HG02943 (cell line): ENCODE results near the gene JMJD4.
"Not testable (repeated sequence)": the region's sequence is repeated elsewhere in the genome, so short reads cannot be mapped to it uniquely, and the experiment has no call there.

Source experiments
- ATAC-seq: cut with Tn5 transposase; IDR thresholded peaks from one replicate; pipeline ENCODE4 v1.9.1; 2021; ENCODE audit warnings: mild to moderate bottlenecking, low read depth, moderate library complexity; ENCODE audit not compliant: unreplicated experiment

Gene JMJD4

DNA sequence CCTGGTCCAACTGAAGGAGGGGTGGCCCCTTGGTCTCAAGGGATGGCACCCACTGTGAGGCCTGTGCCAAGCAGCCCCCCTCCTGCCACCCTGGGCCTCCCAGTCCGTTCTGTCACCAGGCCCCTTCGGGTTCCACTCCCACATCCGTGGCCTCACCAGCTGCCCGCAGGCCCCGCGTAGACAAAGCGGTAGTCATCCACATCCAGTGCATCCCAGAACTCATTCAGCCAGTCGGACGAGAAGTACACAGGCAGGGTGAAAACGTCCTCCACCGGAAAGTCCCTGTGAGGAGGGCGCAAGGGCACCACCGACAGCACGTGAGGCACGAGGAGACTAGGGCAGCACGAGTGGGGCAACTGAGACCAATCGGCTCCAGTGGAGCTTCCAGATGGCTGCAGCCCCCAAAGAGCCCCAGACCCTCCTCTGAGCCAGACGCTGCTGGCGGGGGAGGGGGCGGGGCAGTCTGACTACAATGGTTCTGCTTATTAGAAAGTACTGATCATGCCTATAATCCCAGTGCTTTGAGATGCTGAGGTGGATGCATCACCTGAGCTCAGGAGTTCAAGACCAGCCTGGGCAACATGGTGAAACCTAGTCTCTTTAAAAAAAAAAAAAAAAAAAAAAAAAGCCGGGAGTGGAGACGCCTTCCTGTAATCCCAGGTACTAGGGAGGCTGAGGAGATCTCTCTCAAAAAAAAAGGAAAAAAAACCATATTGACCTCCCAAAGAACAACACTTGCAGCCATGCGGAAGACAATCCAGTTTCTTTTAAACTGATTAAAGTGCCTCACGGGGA lies 1.2 kb downstream of the JMJD4 start:
- no peak for ATAC-seq

DNA sequence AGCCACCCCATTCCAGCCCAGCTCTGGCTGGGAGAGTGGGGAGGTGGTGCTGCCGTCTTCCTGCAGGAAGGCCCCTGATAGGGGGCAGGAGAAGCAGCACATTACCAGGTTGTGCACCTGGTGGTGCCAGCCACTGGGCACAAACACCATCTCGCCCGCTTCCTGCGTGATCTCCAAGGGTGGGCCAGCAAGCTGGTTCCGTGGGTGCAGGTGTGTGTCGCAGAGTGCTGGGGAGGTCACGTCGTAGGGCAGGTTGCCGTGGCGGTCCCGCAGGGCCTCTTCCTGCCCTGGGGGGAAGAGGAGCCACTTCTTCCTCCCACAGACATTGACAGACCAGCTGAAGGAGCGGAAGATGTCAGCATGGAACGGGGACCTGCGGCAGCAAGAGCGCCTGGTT lies 1.8 kb downstream of the JMJD4 start:
- no peak for ATAC-seq

- no peak for ATAC-seq
Measured at GRCh38 chr1:227732586-227733308, 2.4 kb downstream of the JMJD4 start.

- no peak for ATAC-seq
Measured at GRCh38 chr1:227731696-227732585, 3.2 kb downstream of the JMJD4 start.

DNA sequence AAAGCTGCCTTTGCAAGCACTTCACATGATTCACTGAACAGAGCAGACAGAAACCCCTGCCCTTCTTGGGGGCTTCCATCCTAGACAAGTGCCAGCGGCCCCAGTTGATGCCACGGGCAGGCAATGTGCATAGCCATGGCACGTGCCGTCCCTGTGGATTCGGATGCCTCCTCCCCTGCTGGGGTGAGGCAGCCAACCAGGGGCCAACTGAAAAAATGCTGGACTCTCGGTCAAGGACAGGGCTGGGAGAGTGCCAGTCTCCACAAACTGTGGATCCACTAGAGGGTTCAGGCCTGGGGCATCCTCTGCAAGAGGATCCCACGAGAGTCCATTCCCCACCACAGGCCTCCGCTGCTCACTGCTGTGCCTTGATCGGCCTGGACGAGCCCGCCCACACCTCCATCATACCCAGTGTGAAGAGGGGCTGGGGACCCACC lies 3.8 kb downstream of the JMJD4 start:
- ATAC-seq: no peak

DNA sequence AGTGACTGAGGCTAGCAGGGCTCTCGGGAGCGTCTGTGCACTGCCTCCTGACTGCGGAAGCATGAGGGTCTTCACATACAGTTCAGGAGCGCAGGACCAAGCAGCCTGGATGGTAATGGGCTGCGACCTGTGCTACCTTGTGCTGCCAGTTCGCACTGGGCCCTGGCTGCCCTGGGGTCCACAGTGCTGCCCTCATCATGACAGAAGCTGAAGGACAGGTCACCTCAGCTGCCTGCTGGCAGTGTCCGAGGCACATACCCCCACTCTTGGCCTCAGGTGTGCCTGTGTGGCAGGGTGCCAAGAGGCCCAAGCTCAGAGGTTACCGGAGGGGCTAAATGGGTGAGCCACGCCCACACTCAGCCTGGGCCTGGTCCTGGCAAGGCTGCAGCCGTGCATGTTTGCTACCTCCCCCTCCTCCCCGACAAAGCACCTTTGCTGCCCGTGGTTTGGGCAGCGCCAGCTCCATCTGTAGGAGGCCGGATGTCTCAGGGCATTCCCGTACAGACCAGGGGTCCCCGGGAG lies 4.4 kb downstream of the JMJD4 start:
- no peak for ATAC-seq

GRCh38 chr1:227729881-227730629 lies 5.0 kb downstream of the JMJD4 start:
- ATAC-seq: no peak

- ATAC-seq: no peak
Measured at GRCh38 chr1:227729144-227729880, 5.8 kb downstream of the JMJD4 start.

GRCh38 chr1:227728892-227729143 lies 6.3 kb downstream of the JMJD4 start:
- no peak for ATAC-seq

GRCh38 chr1:227728059-227728891 lies 6.8 kb downstream of the JMJD4 start:
- ATAC-seq: no peak

- no peak for ATAC-seq
Measured at GRCh38 chr1:227726924-227727599, 8.0 kb downstream of the JMJD4 start.

- no peak for ATAC-seq
Measured at GRCh38 chr1:227726318-227726717, 8.8 kb downstream of the JMJD4 start.

- ATAC-seq: no peak
Measured at GRCh38 chr1:227725046-227725445, 10.1 kb downstream of the JMJD4 start.

GRCh38 chr1:227723474-227723873 lies 11.6 kb downstream of the JMJD4 start:
- ATAC-seq: no peak

GRCh38 chr1:227718932-227719331 lies 16.2 kb downstream of the JMJD4 start:
- no peak for ATAC-seq

- no peak for ATAC-seq
Measured at GRCh38 chr1:227712648-227713047, 22.5 kb downstream of the JMJD4 start.

DNA sequence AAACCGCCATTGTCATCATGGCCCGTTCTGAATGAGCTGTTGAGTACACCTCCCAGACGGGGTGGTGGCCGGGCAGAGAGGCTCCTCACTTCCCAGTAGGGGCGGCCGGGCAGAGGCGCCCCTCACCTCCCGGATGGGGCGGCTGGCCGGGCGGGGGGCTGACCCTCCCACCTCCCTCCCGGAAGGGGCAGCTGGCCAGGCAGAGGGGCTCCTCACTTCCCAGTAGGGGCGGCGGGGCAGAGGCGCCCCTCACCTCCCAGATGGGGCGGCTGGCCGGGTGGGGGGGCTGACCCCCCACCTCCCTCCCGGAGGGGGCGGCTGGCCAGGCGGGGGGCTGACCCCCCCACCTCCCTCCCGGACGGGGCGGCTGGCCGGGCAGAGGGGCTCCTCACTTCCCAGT lies 24.6 kb downstream of the JMJD4 start:
- not testable (repeated sequence) for ATAC-seq

DNA sequence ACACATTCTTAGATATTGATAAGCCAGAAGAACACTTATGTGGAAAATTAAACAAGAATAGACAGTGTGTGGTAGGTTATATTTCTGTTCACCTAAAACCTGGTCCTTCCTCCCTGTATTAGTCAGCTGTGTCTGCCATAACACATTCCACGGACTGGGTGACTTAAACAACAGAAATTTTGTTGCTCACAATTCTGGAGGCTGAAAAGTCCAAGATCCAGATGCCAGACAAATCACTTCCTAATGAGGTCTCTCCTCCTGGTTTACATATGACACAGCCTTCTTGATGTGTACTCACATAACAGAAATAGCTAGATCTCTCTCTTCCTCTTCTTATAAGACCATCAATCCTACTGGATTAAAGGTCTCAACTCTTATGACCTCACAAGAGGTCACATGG lies 25.7 kb downstream of the JMJD4 start:
- ATAC-seq: no peak
